GM19328 (cell line): Measurements from ENCODE around the gene ONECUT3.
A peak's percentile ranks its signal among the peaks of the same experiment; 100 is the strongest.
"Not testable (repeated sequence)": the region's sequence is repeated elsewhere in the genome, so short reads cannot be mapped to it uniquely, and the experiment has no call there.

Experiments
- ATAC-seq: cut with Tn5 transposase; IDR thresholded peaks from one replicate; pipeline ENCODE4 v1.9.1; 2021; ENCODE audit warnings: mild to moderate bottlenecking, moderate library complexity; ENCODE audit not compliant: unreplicated experiment

Gene ONECUT3

DNA sequence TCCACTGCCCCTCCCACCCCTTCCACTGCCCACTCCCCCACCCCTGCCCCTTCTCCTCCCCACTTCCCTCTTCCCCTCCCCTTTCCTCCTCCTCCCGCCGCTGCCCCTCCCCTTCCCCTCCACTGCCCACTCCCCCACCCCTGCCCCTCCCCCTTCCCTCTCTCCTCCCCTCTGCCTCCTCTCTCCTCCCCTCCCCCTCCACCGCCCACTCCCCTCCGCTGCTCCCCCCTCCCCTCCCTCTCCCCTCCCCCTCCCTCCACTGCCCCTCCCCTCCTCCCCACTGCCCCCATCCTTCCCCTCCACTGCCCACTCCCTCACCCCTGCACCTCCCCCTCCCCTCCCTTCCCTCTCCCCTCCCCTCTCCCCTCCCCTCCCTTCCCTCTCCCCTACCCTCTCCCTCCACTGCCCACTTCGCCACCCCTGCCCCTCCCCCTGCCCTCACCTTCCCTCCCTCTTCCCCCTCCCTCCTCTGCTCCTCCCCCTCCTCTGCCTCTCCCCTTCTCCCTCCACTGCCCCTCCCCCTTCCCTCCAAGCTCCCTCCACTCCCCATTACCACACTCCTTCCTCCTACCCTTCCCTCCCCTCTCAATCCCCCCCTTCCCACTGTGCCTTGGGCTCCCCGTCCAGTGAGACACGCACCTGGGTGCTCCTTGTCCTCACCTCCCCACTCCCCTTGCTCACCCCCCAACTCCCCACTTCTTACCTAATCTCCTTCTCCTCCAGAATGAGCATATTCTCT, 36.9 kb downstream of the ONECUT3 start:
- no peak for ATAC-seq

- ATAC-seq, result no peak
These were observed 38.6 kb downstream of the ONECUT3 start for GRCh38 chr19:1791879-1792278.

GRCh38 chr19:1794424-1795172, 41.3 kb downstream of the ONECUT3 start:
- no peak for ATAC-seq

GRCh38 chr19:1796395-1797142, 43.3 kb downstream of the ONECUT3 start:
- no peak for ATAC-seq

DNA sequence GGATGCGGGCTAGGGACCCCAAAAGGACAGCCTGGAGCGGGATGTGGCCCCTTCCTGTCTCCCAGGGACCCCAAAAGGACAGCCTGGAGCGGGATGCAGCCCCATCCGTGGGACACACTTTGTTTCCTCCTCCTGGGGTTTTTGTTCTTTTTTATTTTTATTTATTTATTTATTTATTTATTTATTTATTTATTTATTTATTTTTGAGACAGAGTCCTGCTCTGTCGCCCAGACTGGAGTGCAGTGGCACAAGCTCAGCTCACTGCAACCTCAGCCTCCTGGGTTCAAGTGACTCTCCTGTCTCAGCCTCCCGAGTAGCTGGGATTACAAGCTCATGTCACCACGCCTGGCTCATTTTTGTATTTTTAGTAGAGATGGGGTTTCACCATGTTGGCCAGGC, 44.0 kb downstream of the ONECUT3 start:
- not testable (repeated sequence) for ATAC-seq

GRCh38 chr19:1799695-1800342, 46.5 kb downstream of the ONECUT3 start:
- no peak for ATAC-seq

- no peak for ATAC-seq
These were observed 51.6 kb downstream of the ONECUT3 start for GRCh38 chr19:1804858-1805257.

DNA sequence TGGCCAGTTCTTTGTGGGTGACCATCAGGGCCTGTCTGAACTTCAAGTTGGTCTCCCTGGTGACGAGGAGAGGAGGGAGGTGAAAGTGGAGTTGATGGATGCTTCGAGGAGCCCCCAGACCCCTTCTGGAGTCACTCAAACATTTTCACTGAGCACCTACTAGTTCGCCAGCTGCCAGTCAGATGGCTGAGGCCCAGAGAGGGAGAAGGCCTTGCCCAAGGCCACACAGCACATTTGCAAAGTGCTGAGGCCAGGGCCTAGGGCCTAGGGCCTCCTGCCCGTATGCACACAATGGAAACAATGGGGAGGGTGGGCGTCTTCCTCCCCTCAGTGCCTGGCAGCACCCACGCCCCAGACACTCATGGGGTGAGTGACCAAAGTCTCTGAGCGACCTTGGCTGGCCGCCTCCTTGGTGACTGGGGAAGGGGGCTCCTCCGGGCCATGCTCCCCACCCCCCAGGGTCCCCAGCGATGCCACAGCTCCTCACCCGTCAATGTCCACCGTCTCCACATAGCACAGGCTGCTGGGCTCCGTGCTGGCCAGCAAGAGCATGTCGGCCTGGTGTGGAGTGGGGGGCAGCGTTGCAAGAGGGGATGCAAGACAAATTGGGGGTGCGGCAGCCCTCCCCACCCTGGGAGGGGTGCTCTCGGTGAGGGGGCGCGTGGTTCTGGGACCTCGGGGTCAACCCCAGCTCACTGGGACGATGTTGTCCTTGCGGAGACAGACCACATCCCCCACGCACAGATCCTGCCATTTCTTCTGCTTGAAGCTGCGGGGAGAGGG, 52.3 kb downstream of the ONECUT3 start:
- ATAC-seq, result no peak

- no peak for ATAC-seq
These were observed 53.1 kb downstream of the ONECUT3 start for GRCh38 chr19:1806184-1807029.

- ATAC-seq, result no peak
These were observed 53.9 kb downstream of the ONECUT3 start for GRCh38 chr19:1807030-1807694.

DNA sequence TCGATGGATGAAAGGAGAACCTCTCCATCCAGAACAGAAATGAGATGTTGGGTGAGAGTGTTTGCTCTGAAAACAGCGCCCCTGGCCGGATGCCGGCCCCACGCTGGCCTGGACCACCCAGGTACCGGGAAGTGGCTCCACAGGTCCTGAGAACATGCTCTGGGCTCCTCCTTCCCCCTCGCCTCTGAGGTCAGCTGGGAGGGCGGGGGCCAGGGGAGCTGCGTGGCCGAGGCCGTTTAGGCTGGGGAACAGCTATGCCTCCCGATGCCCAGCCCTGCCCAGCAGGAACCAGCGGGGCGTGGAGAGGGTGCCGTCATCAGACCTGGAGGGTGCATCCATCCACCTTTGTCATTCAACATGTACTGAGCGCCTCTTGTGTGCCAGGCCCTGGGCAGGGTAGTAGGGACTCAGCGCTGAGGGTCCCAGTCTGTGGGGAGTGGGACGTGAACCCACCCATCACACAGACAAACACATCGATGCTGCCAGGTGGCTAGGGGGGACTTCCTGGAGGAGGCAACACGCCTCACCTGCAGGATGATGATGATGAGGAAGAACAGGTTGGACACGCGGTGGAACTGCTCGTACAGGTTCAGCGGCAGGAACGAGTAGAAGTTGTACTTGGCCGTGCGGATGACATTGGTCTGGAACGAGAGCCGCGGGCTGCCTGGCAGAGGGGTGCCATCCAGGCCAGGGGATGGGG, 54.5 kb downstream of the ONECUT3 start:
- no peak for ATAC-seq

DNA sequence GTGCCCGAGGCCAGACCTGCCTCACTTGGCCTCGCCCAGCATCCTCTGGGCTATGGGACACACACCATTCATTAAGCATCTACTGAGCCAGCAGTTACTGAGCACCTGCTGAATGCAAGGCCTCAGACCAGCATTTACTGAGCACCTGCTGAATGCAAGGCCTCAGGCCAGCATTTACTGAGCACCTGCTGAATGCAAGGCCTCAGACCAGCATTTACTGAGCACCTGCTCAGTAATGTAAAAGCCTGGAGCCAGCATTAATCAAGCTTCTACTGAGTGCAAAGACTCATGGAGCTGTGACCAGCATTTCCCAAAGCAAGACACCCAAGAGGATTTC, 55.1 kb downstream of the ONECUT3 start:
- ATAC-seq, result no peak

- no peak for ATAC-seq
These were observed 56.4 kb downstream of the ONECUT3 start for GRCh38 chr19:1809678-1810077.

- no peak for ATAC-seq
These were observed 57.3 kb downstream of the ONECUT3 start for GRCh38 chr19:1810439-1811160.

DNA sequence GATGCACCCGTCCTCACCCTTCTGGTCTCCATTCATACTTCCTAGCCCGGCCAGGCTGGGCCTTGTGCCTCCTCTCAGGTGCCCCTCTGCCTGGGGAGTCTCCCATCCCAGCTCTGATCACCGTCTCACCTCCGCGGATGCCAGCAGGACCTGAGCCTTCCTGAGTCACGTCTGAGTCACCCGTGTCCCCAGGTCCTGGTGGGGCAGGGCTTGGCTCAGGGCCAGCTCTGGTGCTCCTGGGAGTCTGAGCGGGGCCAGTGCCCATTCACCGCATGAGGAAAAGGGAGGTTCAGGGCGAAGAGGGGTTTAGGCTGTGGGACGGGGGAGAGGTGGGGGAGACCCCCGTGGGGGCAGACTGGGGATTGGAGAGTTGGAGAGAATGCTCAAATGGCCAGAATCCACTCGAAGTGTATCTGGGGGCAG, 58.2 kb downstream of the ONECUT3 start:
- no peak for ATAC-seq

GRCh38 chr19:1811942-1812425, 58.7 kb downstream of the ONECUT3 start, which contains the start of gene ATP8B3:
TSS of gene ATP8B3 (minus strand) at chr19:1812276. CDS start at chr19:1811736, 540 bp downstream.
- peak; percentile 5 for ATAC-seq

GRCh38 chr19:1812426-1813191, 59.3 kb downstream of the ONECUT3 start:
- ATAC-seq, result peak; percentile 75
